Right lobe of liver (tissue), 6 donors: ENCODE results near the gene SNX5. TPM values are rescaled to one million over a fixed set of nuclear protein-coding genes. Genes with fewer than 3 reads are reported as not detected.

Experiments used
- ATAC-seq, 4 donors: fragments of 200-7000 bp; cut with Tn5 transposase; one replicate each; pipeline ENCODE4 v1.9.1; 2020; ENCODE audit warnings: mild to moderate bottlenecking in 4 of 4, moderate library complexity in 4 of 4
- DNase-seq, 3 donors: peaks; one replicate each; pipeline ENCODE4 v3.0.0-alpha.2; 2020
- H3K27ac ChIP-seq, 3 donors: fragments of 200-600 bp; one replicate each; pipeline ENCODE4 v1.8.0; 2022
- H3K27me3 ChIP-seq, 2 donors: fragments of 200-600 bp; one replicate each; pipeline ENCODE4 v1.8.0; 2022
- H3K36me3 ChIP-seq, 4 donors: fragments of 200-600 bp; sonication (generic) in 1 of 4; one replicate each; pipeline versions ENCODE4 v1.5.1 to v1.8.0; 2017 to 2022; ENCODE audit warnings: control low read depth in 1 of 4
- H3K4me1 ChIP-seq, 4 donors: fragments of 200-600 bp; sonication (generic) in 1 of 4; one replicate each; pipeline versions ENCODE4 v1.5.1 to v1.8.0; 2017 to 2022; ENCODE audit warnings: control low read depth in 1 of 4
- H3K4me3 ChIP-seq, 3 donors: fragments of 200-600 bp; one replicate each; pipeline ENCODE4 v1.8.0; 2022
- H3K9me3 ChIP-seq, 4 donors: fragments of 200-600 bp; sonication (generic) in 1 of 4; one replicate each; pipeline versions ENCODE4 v1.5.1 to v1.8.0; 2017 to 2022; ENCODE audit warnings: control low read depth in 1 of 4
- POLR2A ChIP-seq: fragments of 450-650 bp; IDR thresholded peaks from one replicate; pipeline ENCODE4 v1.6.1; 2017; ENCODE audit warnings: antibody characterized with exemption, mild to moderate bottlenecking
- WGBS: methylation state at CpG from one replicate; pipeline ENCODE4 v1.1.6; 2018; ENCODE audit warnings: low coverage, low lambda C conversion rate; ENCODE audit not compliant: insufficient coverage; ENCODE audit errors: missing lambda C conversion rate; 5-methylcytosine and 5-hydroxymethylcytosine counted together
- intact Hi-C, 2 donors: fragments of 100-400 bp; cut with DNase I; formaldehyde crosslinking; loops; one replicate each; pipeline versions ENCODE4 v1.11.2 to v1.14.1; 2022
- total RNA-seq, 6 experiments: library from RNA; depleted of rRNA in 2 of 6; stranded (reverse); fragments of >200 nt in 2 of 6; fragmentation: NEBNext Ultra II Directional in 3 of 6; extraction: Animal tissue kit (Norgen Biotek cat#: 25700) in 3 of 6; gene quantifications; one replicate each; pipeline versions ENCODE4 v1.1.0 to v1.2.4, GENCODE V29; 2016 to 2023
- TF ChIP-seq, protein P1 (sequence below), 4 donors: fragments of 200-600 bp in 3 of 4; fragments of 450-650 bp in 1 of 4; IDR thresholded peaks; one replicate each; pipeline versions ENCODE4 v1.5.1 to v1.8.0; 2016 to 2022; ENCODE audit warnings: antibody characterized with exemption in 4 of 4, mild to moderate bottlenecking in 2 of 4
- donor health status: DM: no; HTN: yes; CAD: no.
- donor health status: DM: no; HTN: no; CAD: no.
- donor health status: DM: no; HTN: no; CAD: no.
- donor health status: DM: no; HTN: yes; CAD: no.
- donor health status: DM: no; HTN: yes; CAD: no.

SNX5 gene
- total RNA-seq, 6 experiments from 2014 or later: 32.6 to 74.5 (median 46.0) TPM

DNA sequence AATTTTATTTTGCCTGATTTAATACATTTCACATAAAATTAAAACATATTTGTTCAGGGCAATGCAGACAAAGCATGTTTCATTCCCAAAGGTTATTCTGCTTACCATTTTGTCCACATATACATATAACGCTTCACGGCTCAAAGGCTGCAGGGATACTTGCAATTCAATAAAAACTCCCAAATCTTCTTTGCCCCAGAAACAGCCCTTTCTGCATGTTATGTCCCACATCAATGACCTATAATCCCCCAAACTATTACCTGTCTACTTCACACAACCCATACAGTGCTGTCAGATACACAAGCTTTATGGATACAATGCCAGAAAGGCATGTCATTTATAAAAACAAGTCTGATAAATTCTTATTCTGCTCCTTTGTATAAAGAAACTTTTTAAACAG is 20.2 kb downstream of the SNX5 start:
- Histone ChIP-seq H3K4me3 (no peak overlapping the region), H3K27me3 (no peaks in the 10 kb centered on the region), H3K9me3 (no peaks in the 10 kb centered on the region), H3K27ac (no peak overlapping the region), H3K4me1 (peaks cover 0 to 8% (median 0%) of the 10 kb centered on the region in 4 donors), H3K36me3 (peaks cover 0 to 96% (median 37%) of the 10 kb centered on the region in 4 donors)
- DNase-seq (no peak), ATAC-seq (no peak)
- WGBS: 94% methylated on average over 2 of the region's 2 CpGs
- intact Hi-C loops: no loop called here
- TF ChIP-seq, protein P1, sequence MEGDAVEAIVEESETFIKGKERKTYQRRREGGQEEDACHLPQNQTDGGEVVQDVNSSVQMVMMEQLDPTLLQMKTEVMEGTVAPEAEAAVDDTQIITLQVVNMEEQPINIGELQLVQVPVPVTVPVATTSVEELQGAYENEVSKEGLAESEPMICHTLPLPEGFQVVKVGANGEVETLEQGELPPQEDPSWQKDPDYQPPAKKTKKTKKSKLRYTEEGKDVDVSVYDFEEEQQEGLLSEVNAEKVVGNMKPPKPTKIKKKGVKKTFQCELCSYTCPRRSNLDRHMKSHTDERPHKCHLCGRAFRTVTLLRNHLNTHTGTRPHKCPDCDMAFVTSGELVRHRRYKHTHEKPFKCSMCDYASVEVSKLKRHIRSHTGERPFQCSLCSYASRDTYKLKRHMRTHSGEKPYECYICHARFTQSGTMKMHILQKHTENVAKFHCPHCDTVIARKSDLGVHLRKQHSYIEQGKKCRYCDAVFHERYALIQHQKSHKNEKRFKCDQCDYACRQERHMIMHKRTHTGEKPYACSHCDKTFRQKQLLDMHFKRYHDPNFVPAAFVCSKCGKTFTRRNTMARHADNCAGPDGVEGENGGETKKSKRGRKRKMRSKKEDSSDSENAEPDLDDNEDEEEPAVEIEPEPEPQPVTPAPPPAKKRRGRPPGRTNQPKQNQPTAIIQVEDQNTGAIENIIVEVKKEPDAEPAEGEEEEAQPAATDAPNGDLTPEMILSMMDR (IDR thresholded peaks at IDR 0.05): no peak
- TF ChIP-seq POLR2A: no peak

DNA sequence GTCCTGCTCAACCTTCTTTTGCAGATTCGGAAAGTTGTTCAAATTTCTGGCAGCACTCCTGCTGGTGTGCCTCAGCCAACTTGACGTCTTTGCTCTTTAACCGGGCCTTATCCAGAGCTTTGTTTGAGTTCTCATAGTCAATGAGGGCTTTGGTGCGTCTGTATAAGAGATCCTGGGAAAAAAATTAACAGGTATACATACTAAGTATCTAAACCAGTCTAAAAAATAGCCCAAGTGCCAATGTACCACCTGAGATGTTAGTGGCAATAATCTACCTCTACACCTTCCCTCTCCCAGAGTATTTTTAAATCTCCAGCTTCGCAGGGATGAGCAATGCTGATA is 21.1 kb downstream of the SNX5 start:
- no peak overlapping the region for H3K27ac ChIP-seq
- no peaks in the 10 kb centered on the region for H3K27me3 ChIP-seq
- ATAC-seq: no peak
- intact Hi-C loops: no loop called here
- H3K4me1 ChIP-seq: peaks cover 0 to 8% (median 0%) of the 10 kb centered on the region in 4 donors
- DNase-seq: no peak
- H3K4me3 ChIP-seq: no peak overlapping the region
- WGBS: 30% methylated on average over 5 of the region's 5 CpGs
- H3K9me3 ChIP-seq: no peaks in the 10 kb centered on the region
- peaks cover 0 to 96% (median 42%) of the 10 kb centered on the region in 4 donors for H3K36me3 ChIP-seq
- TF ChIP-seq, protein P1 (IDR thresholded peaks at IDR 0.05): no peak
- TF ChIP-seq POLR2A: no peak

DNA sequence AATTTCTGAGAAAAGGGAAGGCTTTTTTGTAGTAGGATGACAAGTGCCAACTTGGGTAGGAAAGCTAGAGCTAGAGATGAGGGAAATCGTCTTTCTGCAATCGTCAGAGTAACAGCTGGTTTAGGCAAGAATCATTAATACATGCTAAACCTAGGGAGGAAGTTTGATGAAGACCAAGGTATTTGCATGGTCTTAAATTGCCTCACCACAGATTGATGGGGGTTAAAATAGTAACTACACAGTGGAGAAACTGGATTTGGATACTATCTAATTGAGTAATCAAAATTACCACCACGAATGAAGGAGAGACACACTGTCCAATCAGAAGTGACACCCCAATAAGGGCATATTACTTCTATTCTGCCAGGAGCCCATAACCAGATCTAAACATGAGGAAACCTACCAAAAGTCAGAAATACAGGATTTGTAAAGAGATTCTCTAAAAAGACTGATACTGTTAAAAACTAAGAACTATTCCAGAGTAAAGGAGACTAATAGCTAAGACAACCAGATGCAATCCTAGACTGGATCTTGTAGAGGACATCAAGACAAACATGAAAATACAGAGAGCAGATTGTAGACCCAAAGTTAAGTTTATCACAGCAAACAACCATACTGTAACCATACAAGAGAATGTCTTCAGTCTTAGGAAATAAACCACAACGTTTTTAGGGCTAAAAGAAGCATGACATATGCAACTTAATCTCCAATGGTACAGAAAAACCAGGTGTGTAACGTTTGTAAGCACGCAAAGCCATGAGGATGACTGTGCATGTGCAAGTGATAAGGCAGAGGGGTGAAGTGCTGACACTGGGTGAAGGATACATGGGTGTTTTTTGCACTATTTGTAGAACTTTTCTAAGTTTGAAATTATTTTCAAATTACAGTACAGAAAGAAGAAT is 21.8 kb downstream of the SNX5 start:
- Histone ChIP-seq H3K27ac (no peak overlapping the region), H3K4me1 (peaks cover 0 to 8% (median 0%) of the 10 kb centered on the region in 4 donors), H3K9me3 (no peaks in the 10 kb centered on the region), H3K36me3 (peaks cover 0 to 96% (median 46%) of the 10 kb centered on the region in 4 donors), H3K4me3 (no peak overlapping the region), H3K27me3 (no peaks in the 10 kb centered on the region)
- intact Hi-C loops: no loop called here
- ATAC-seq: no peak
- TF ChIP-seq, protein P1 (IDR thresholded peaks at IDR 0.05): no peak
- no peak for TF ChIP-seq POLR2A
- no peak for DNase-seq
- 56% methylated on average over 6 of the region's 6 CpGs for WGBS

DNA sequence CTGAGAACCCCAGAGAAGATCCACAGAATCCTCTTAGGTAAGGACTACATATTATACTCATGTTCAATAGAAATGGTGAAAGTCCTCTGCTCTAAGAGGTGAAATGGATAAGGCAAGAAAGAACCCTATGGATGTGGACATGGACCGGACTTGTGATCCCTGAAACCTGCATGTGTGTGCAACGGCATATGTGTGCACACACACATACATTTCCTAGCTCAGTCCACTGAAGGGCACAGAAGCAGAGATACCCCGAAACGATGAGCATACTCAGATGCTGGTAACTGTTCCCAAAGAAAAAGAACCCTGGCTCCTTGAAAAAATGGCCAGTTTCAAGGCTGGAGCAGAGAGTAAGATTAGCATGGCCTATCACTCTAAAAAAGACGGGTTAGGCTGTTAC is 22.6 kb downstream of the SNX5 start:
- ATAC-seq: no peak
- WGBS: 100% methylated on average over 3 of the region's 5 CpGs
- H3K36me3 ChIP-seq: peaks cover 0 to 90% (median 45%) of the 10 kb centered on the region in 4 donors

More for the DNA sequence above, 22.6 kb downstream of the SNX5 start:
- Histone ChIP-seq H3K27ac (no peak overlapping the region), H3K27me3 (no peaks in the 10 kb centered on the region), H3K4me3 (no peak overlapping the region), H3K9me3 (no peaks in the 10 kb centered on the region), H3K4me1 (peaks cover 0 to 1% (median 0%) of the 10 kb centered on the region in 4 donors)
- DNase-seq: no peak
- intact Hi-C loops: no loop called here
- TF ChIP-seq POLR2A: no peak
- TF ChIP-seq, protein P1 (IDR thresholded peaks at IDR 0.05): no peak
